Calu3 (cell line): ENCODE results near the gene CALCOCO1. TPM values are rescaled to one million over a fixed set of nuclear protein-coding genes. Genes with fewer than 3 reads are reported as not detected.

ENCODE experiments used
- BruUV-seq: library from RNA; stranded (reverse); fragments of 400-500 nt; replicated peaks from 2 replicates; lab custom pipeline; 2021; lab: Mats Ljungman, UMichigan
- CTCF ChIA-PET: fragments of 300-600 bp; sonication (Branson Sonifier 250); formaldehyde crosslinking; loops from one replicate; lab custom pipeline; 2022; ENCODE audit warnings: antibody characterized with exemption; lab: Charles Lee
- DNase-seq: peaks from one replicate; pipeline ENCODE4 v3.0.0; 2022
- H3K27ac Mint-ChIP-seq: one replicate; pipeline ENCODE4 v1.8.0; 2022; ENCODE audit warnings: mixed read lengths; ENCODE audit not compliant: unreplicated experiment
- H3K27me3 Mint-ChIP-seq: one replicate; pipeline ENCODE4 v1.8.0; 2022; ENCODE audit warnings: mixed read lengths; ENCODE audit not compliant: unreplicated experiment
- H3K36me3 Mint-ChIP-seq: one replicate; pipeline ENCODE4 v1.8.0; 2022; ENCODE audit warnings: mild to moderate bottlenecking, moderate library complexity, mixed read lengths; ENCODE audit not compliant: insufficient read depth, unreplicated experiment
- H3K4me1 Mint-ChIP-seq: one replicate; pipeline ENCODE4 v1.8.0; 2022; ENCODE audit warnings: mild to moderate bottlenecking, low read depth, mixed read lengths; ENCODE audit not compliant: unreplicated experiment
- H3K4me3 Mint-ChIP-seq: one replicate; pipeline ENCODE4 v1.8.0; 2022; ENCODE audit warnings: mild to moderate bottlenecking, low read depth, moderate library complexity, mixed read lengths; ENCODE audit not compliant: unreplicated experiment
- H3K9me3 Mint-ChIP-seq: one replicate; pipeline ENCODE4 v1.8.0; 2022; ENCODE audit warnings: low read depth, mixed read lengths; ENCODE audit not compliant: unreplicated experiment
- CTCF ChIP-seq: fragments of 200-600 bp; IDR thresholded peaks from one replicate; pipeline ENCODE4 v1.8.0; 2022; ENCODE audit warnings: antibody characterized with exemption; ENCODE audit not compliant: unreplicated experiment
- intact Hi-C: fragments of 100-400 bp; cut with micrococcal nuclease; formaldehyde crosslinking; loops from one replicate; pipeline ENCODE4 v1.10.0; 2022; ENCODE audit not compliant: unreplicated experiment
- total RNA-seq: library from RNA; stranded (reverse); gene quantifications from 2 replicates; pipeline ENCODE4 v1.2.3, GENCODE V29; 2022

The CALCOCO1 gene
- total RNA-seq, 1 experiment from 2014 or later, result 42.1 TPM

DNA sequence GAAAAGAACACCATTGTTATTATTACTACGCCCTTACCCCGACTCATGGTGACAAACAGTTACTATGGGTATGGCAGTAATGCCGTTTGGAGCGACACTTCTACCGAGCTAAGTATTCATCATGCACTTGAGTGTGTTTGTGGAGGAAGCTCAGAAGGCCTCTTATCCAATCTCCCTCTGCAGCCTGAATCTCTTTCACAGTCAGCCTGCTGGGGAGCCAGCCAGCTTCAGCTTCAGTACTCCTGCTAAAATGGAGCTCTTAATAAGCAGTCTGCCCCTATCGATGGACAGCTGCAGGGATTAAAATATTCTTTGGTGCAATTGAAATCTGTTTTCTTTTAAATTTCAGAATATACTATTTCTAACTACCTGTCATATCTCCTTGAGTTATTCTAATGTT is 26.7 kb downstream of the CALCOCO1 start:
- BruUV-seq, result no TSS peak
- intact Hi-C loops, result no loop called here
- no peak overlapping the region for H3K4me3 Mint-ChIP-seq
- no peaks in the 10 kb centered on the region for H3K4me1 Mint-ChIP-seq
- DNase-seq, result no peak
- CTCF ChIA-PET, result interaction anchor here (0.6 to 1.9 kb wide), 5 partner anchors 28 to 290 kb away, joined by 3 to 8 read pairs (median 4); no protein-coding TSS in a partner anchor
- H3K27ac Mint-ChIP-seq, result no peak overlapping the region
- TF ChIP-seq CTCF, result no peak
- peaks cover 98% of the 10 kb centered on the region for H3K27me3 Mint-ChIP-seq
- H3K9me3 Mint-ChIP-seq, result no peaks in the 10 kb centered on the region
- peaks cover 5% of the 10 kb centered on the region for H3K36me3 Mint-ChIP-seq

DNA sequence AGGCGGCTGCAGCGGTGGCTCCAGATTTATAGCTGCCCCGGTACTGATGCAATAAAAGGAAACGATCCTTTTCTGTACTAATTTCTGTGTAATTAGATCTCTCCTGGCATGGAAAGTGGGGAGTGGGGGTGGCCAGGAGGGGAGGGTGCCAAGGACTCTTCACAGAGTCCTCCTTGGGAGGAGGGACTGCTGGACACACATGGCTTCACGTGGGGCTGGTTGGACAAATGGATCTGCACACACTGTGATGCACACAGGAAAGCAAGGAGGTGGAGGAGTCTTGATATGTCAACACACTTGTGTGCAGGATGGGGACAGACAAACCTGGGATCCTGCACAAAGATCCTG is 27.6 kb downstream of the CALCOCO1 start:
- no peak for TF ChIP-seq CTCF
- CTCF ChIA-PET, result interaction anchor here (0.8 to 1.9 kb wide), 6 partner anchors 28 to 55 kb away, joined by 3 to 8 read pairs (median 6); no protein-coding TSS in a partner anchor
- H3K27me3 Mint-ChIP-seq, result peaks cover 100% of the 10 kb centered on the region
- H3K36me3 Mint-ChIP-seq, result peaks cover 5% of the 10 kb centered on the region
- intact Hi-C loops, result no loop called here
- no peak for DNase-seq
- H3K9me3 Mint-ChIP-seq, result no peaks in the 10 kb centered on the region
- H3K27ac Mint-ChIP-seq, result no peak overlapping the region
- no peak overlapping the region for H3K4me3 Mint-ChIP-seq
- no TSS peak for BruUV-seq
- H3K4me1 Mint-ChIP-seq, result no peaks in the 10 kb centered on the region

DNA sequence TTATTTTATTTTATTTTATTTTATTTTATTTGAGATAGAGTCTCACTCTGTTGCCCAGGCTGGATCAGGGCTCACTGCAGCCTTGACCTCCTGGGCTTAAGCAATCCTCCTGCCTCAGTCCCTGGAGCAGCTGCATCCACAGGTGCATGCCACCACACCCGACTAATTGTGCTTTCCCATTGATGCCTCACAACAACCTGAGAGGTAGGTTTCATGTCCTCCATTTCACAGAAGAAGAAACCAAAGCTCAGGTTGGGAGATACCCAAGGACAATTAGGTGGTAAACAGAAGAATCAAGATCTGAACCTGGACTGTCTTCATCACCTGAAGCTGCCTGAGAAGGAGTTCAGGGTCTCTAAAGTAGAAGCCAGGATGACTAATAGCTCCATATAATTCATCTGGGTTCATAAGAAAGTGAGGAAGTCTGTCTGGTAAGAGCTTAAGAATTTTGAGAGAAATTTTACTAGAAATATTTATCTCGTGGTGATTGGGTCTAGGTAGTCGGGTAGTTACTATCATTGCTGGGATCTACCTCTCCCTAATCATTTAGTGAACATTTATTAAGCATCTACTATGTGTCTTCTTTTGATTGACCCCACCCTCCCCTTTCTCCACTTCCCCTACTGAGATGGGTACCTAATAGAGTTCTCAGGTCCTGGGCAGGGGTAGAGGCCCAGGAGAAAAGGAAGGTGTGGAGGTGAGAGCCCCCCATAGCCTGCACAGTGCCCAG is 28.1 kb downstream of the CALCOCO1 start:
- Mint-ChIP-seq H3K27me3 (peaks cover 100% of the 10 kb centered on the region), H3K4me1 (no peaks in the 10 kb centered on the region)
- BruUV-seq, result no TSS peak

GRCh38 chr12:53696655-53697331 is 30.5 kb downstream of the CALCOCO1 start:
- no TSS peak for BruUV-seq
- H3K27me3 Mint-ChIP-seq, result peaks cover 90% of the 10 kb centered on the region
- H3K9me3 Mint-ChIP-seq, result no peaks in the 10 kb centered on the region
- peak overlapping the region; percentile 59 for H3K4me3 Mint-ChIP-seq
- peak overlapping the region; percentile 4 for H3K27ac Mint-ChIP-seq
- intact Hi-C loops, result no loop called here
- CTCF ChIA-PET, result no interaction called here
- peaks cover 5% of the 10 kb centered on the region for H3K36me3 Mint-ChIP-seq
- no peak for DNase-seq
- no peak for TF ChIP-seq CTCF
- H3K4me1 Mint-ChIP-seq, result no peaks in the 10 kb centered on the region

More for the DNA sequence above, 28.1 kb downstream of the CALCOCO1 start:
- CTCF ChIA-PET, result interaction anchor here (0.6 to 1.9 kb wide), 6 partner anchors 29 to 239 kb away, joined by 3 to 7 read pairs (median 4); no protein-coding TSS in a partner anchor
- TF ChIP-seq CTCF, result no peak
- H3K27ac Mint-ChIP-seq, result no peak overlapping the region
- H3K36me3 Mint-ChIP-seq, result peaks cover 5% of the 10 kb centered on the region
- no peak overlapping the region for H3K4me3 Mint-ChIP-seq
- H3K9me3 Mint-ChIP-seq, result no peaks in the 10 kb centered on the region
- intact Hi-C loops, result no loop called here
- no peak for DNase-seq
